ENCODE results near the gene MRTFA.
"Not testable (repeated sequence)": the region's sequence is repeated elsewhere in the genome, so short reads cannot be mapped to it uniquely, and the experiment has no call there.

MRTFA gene

DNA sequence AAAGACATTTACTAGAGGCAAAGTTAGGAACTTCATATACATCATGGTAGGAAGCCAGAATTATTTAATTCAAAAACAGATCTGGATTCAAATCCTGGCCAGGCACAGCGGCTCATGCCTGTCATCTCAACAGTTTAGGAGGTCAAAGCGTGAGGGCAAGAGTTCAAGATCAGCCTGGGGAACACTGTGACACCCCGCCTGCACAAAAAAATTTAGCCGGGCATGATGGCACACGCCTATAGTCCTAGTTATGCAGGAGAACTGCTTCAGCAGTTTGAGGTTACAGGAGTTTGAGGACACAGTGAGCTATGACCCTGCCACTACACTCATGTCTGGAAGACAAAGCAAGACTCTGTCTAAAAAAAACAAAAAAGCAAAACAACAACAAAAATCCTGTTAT lies 8.9 kb downstream of the MRTFA start:
- TF ChIP-seq, protein P1, sequence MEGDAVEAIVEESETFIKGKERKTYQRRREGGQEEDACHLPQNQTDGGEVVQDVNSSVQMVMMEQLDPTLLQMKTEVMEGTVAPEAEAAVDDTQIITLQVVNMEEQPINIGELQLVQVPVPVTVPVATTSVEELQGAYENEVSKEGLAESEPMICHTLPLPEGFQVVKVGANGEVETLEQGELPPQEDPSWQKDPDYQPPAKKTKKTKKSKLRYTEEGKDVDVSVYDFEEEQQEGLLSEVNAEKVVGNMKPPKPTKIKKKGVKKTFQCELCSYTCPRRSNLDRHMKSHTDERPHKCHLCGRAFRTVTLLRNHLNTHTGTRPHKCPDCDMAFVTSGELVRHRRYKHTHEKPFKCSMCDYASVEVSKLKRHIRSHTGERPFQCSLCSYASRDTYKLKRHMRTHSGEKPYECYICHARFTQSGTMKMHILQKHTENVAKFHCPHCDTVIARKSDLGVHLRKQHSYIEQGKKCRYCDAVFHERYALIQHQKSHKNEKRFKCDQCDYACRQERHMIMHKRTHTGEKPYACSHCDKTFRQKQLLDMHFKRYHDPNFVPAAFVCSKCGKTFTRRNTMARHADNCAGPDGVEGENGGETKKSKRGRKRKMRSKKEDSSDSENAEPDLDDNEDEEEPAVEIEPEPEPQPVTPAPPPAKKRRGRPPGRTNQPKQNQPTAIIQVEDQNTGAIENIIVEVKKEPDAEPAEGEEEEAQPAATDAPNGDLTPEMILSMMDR (IDR thresholded peaks at IDR 0.05; ENCODE audit: low read depth, low read length, missing control alignments): no peak
- no peak overlapping the region for H3K4me3 ChIP-seq (ENCODE audit: low read depth, low read length)
- no peak for DNase-seq (ENCODE audit: low read depth)

DNA sequence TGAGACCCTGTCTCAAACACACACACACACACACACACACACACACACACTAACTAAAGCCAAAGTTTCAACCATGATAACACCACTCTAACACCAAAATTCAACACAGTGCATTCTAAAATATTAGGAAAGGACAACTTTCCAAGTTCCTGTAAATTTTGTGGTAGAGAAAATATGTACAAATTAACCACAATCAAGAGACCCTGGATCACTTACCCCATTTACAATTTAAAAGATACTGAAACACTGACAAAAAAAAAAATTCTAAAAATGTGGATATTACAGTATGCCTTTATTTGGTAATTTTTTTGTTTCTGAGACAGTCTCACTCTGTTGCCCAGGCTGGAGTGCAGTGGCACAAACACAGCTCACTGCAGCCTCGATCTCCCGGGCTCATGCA lies 9.7 kb downstream of the MRTFA start:
- TF ChIP-seq, protein P1 (IDR thresholded peaks at IDR 0.05; ENCODE audit: low read depth, low read length, missing control alignments): no peak
- H3K4me3 ChIP-seq (ENCODE audit: low read depth, low read length): no peak overlapping the region
- no peak for DNase-seq (ENCODE audit: low read depth)

DNA sequence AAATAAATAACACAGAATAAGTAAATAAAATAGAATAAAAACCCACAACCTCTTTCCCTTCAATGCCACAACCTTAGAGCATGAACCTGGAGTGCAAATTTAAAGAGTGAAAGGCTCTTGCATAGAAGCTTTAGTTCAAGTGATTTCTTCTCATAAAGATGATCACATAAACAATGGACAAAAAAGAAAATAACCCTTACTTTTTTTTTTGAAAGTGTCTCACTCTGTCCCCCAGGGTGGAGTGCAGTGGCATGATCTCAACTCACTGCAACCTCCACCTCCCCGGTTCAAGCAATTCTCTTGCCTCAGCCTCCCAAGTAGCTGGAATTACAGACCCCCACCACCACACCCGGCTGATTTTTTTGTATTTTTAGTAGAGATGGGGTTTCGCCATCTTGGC lies 10.7 kb downstream of the MRTFA start:
- DNase-seq (ENCODE audit: low read depth); H3K4me3 ChIP-seq (ENCODE audit: low read depth, low read length): not testable (repeated sequence)

DNA sequence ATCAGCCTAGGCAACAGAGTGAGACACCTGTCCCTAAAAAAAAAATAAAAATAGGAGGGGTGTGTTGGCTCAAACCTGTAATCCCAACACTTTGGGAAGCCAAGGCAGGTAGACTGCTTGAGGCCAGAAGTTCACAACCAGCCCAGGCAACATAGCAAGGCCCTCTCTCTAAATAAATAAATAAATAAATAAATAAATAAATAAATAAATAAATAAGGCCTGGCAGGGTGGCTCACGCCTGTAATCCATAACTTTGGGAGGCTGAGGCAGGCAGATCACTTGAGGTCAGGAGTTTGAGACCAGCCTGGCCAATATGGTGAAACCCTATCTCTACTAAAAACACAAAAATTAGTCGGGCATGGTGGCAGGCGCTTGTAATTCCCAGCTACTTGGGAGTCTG lies 11.2 kb downstream of the MRTFA start:
- not testable (repeated sequence) for DNase-seq (ENCODE audit: low read depth); H3K4me3 ChIP-seq (ENCODE audit: low read depth, low read length)

DNA sequence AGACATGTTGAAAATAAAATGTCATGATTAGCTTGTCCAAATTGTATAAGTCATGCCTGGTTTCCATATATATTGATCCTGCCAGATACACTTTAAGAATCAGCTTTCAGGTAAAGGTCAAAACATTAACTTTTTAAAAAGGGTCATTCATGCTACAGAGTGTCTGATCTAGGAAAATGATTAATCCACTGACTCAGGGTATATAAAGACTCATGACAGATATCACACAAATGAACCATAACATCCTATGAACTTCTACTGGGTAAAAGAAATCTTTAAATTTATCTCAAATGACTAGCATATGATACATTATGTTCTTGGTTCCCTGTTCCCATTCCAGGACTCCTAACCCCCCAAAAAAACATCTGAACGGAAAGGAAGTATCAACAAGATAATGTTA lies 11.7 kb downstream of the MRTFA start:
- no peak overlapping the region for H3K4me3 ChIP-seq (ENCODE audit: low read depth, low read length)
- TF ChIP-seq, protein P1 (IDR thresholded peaks at IDR 0.05; ENCODE audit: low read depth, low read length, missing control alignments): no peak
- DNase-seq (ENCODE audit: low read depth): no peak

DNA sequence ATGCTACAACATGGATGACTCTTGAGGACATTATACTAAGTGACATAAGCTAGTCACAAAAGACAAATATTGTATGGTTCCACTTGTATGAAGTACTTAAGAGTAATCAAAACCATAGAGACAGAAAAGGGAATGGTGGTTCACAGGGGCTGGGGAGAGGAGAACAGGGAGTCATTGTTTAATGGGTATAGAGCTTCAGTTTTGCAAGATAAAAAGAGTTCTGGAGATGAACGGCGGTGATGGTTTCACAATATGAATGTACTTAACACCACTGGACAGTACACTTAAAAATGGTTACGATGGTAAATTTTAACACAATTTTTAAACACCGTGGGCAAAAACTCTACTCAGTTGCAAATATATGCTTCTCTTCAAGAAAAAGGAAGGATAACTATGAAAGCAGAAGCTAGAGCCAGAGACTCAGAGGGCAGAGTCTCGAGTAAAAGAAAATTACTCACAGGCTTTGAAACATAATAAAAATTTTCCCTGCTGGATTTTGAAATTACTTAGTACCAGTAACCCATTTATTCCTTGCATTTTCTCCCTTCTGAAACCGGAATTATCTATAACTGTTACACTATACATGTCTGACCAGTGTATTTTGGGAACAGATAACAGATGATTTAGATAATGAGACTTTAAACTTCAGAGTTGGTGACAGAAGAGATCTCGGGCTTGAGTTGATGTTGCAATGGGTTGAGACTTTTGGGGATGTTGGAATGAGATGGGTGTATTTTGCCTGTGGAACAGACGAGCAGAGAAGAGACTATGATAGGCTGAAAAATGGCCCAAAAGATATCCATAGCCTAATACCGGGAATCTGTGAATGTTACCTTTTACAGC lies 15.0 kb downstream of the MRTFA start:
- H3K4me3 ChIP-seq (ENCODE audit: low read depth, low read length): no peak overlapping the region
- TF ChIP-seq, protein P1 (IDR thresholded peaks at IDR 0.05; ENCODE audit: low read depth, low read length, missing control alignments): no peak
- DNase-seq (ENCODE audit: low read depth): no peak

DNA sequence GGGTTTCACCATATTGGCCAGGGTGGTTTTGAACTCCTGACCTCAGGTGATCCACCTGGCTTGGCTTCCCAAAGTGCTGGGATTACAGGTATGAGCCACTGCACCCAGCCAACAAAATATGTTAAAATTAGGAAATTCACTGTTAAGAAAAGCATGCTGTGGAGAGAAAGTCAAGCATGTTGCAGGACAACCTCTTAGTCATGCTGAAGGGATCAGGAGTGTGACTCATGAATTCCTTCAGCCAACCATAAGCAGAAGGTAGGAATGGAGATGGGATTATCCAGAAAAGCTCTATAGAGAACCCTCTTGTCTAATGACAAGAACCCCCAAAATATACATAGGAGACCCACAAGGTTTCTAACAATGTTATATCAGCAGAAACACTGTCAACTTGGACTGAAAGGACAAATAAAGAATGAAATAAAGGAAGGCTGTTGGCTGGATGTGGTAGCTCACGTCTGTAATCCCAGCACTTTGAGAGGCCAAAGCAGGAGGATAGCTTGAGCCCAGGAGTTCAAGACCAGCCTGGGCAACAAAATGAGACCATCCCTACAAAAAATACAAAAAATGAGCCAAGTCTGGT lies 16.0 kb downstream of the MRTFA start:
- DNase-seq (ENCODE audit: low read depth): no peak
- H3K4me3 ChIP-seq (ENCODE audit: low read depth, low read length): no peak overlapping the region
- TF ChIP-seq, protein P1 (IDR thresholded peaks at IDR 0.05; ENCODE audit: low read depth, low read length, missing control alignments): no peak

DNA sequence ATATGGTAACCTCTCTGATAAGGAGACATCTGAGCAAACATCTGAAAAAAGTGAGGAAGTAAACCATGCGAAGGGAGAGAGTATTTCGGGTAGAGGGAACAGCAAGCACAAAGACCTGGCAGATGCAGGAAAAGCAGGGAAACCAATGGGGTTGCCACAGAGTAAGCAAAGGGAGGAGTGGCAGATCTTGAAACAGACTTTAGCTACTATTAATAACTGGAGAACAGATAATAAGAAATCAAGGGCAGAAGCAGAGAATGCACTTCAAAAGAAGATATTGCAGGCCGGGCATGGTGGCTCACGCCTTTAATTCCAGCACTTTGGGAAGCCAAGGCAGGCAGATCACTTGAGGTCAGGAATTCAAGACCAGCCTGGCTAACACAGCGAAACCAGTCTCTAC lies 18.1 kb downstream of the MRTFA start:
- TF ChIP-seq, protein P1 (IDR thresholded peaks at IDR 0.05; ENCODE audit: low read depth, low read length, missing control alignments): no peak
- H3K4me3 ChIP-seq (ENCODE audit: low read depth, low read length): no peak overlapping the region
- no peak for DNase-seq (ENCODE audit: low read depth)

All from GM12864 (cell line).